Stimulated activated CD8-positive, alpha-beta memory T cell treated with anti-CD3 and anti-CD28 coated beads, Interleukin-7, amount 100 ng/mL, for 24 hours (primary cell): ENCODE measurements around the gene PGPEP1.
"Not testable (repeated sequence)": the region's sequence is repeated elsewhere in the genome, so short reads cannot be mapped to it uniquely, and the experiment has no call there.

Experiments
- DNase-seq: peaks from one replicate; pipeline ENCODE4 v3.0.0-alpha.2; 2020; ENCODE audit warnings: low read depth

The PGPEP1 gene

GRCh38 chr19:18308051-18308947 is 32.1 kb upstream of the PGPEP1 start:
- no peak for DNase-seq

- DNase-seq, result no peak
Observed at GRCh38 chr19:18308948-18309325, 31.5 kb upstream of the PGPEP1 start.

GRCh38 chr19:18309525-18310064 is 30.8 kb upstream of the PGPEP1 start:
- no peak for DNase-seq

GRCh38 chr19:18310118-18310909 is 30.1 kb upstream of the PGPEP1 start:
- no peak for DNase-seq

- DNase-seq, result no peak
Observed at GRCh38 chr19:18310966-18311365, 29.4 kb upstream of the PGPEP1 start.

- no peak for DNase-seq
Observed at GRCh38 chr19:18311502-18312091, 28.8 kb upstream of the PGPEP1 start.

GRCh38 chr19:18312092-18312534 is 28.3 kb upstream of the PGPEP1 start:
- no peak for DNase-seq

- DNase-seq, result no peak
Observed at GRCh38 chr19:18313398-18313797, 27.0 kb upstream of the PGPEP1 start.

- DNase-seq, result no peak
Observed at GRCh38 chr19:18317961-18318800, 22.2 kb upstream of the PGPEP1 start.

- no peak for DNase-seq
Observed at GRCh38 chr19:18319591-18320135, 20.7 kb upstream of the PGPEP1 start.

GRCh38 chr19:18320865-18321733 is 19.3 kb upstream of the PGPEP1 start:
- no peak for DNase-seq

GRCh38 chr19:18321734-18322102 is 18.7 kb upstream of the PGPEP1 start:
- DNase-seq, result no peak

GRCh38 chr19:18322318-18322758 is 18.1 kb upstream of the PGPEP1 start:
- no peak for DNase-seq

GRCh38 chr19:18322759-18323460 is 17.5 kb upstream of the PGPEP1 start, which contains the start of gene LSM4:
TSS of gene LSM4 (minus strand) at chr19:18323076. CDS start at chr19:18323020, 56 bp downstream.
- peak; percentile 98 for DNase-seq

- DNase-seq, result not testable (repeated sequence)
Observed at GRCh38 chr19:18324373-18324731, 16.0 kb upstream of the PGPEP1 start.

- no peak for DNase-seq
Observed at GRCh38 chr19:18326772-18327171, 13.6 kb upstream of the PGPEP1 start.

- peak; percentile 65 for DNase-seq
Observed at GRCh38 chr19:18328340-18329034, 11.9 kb upstream of the PGPEP1 start.

GRCh38 chr19:18329035-18329376 is 11.4 kb upstream of the PGPEP1 start:
- DNase-seq, result no peak

GRCh38 chr19:18330868-18331267 is 9.5 kb upstream of the PGPEP1 start:
- no peak for DNase-seq
